Measurements from ENCODE around the gene KLHL22.
A peak's percentile ranks its signal among the peaks of the same experiment; 100 is the strongest.

The KLHL22 gene

GRCh38 chr22:20537983-20538382 lies 42.4 kb upstream of the KLHL22 start:
- H3K79me2 ChIP-seq (ENCODE audit: insufficient read depth, low read depth): peaks cover 17% of the 10 kb centered on the region

GRCh38 chr22:20537325-20537756 lies 41.7 kb upstream of the KLHL22 start:
- Histone ChIP-seq H4K20me1 (ENCODE audit: insufficient read depth) (no peaks in the 10 kb centered on the region), H3K9ac (no peak overlapping the region), H3K4me1 (ENCODE audit: low read depth, poor library complexity, severe bottlenecking) (peaks cover 20% of the 10 kb centered on the region), H3K79me2 (ENCODE audit: insufficient read depth, low read depth) (peaks cover 23% of the 10 kb centered on the region), H3K4me2 (no peak overlapping the region), H3K27ac (no peak overlapping the region), H3K36me3 (ENCODE audit: insufficient read depth) (peaks cover 7% of the 10 kb centered on the region), H3K27me3 (ENCODE audit: insufficient read depth, low read depth) (no peaks in the 10 kb centered on the region), H3K4me3 (IDR thresholded peaks at IDR 0.05; ENCODE audit: insufficient read depth, low read depth, low read length) (no peak overlapping the region), H2AFZ (ENCODE audit: low read depth) (no peak overlapping the region)
- no peak for TF ChIP-seq CTCF (conservative IDR thresholded peaks at IDR 0.05; ENCODE audit: low read depth, low read length)

More at GRCh38 chr22:20537983-20538382, 42.4 kb upstream of the KLHL22 start:
- H2AFZ ChIP-seq (ENCODE audit: low read depth): no peak overlapping the region
- no peak overlapping the region for H3K4me2 ChIP-seq
- H3K27ac ChIP-seq: no peak overlapping the region
- peaks cover 7% of the 10 kb centered on the region for H3K36me3 ChIP-seq (ENCODE audit: insufficient read depth)
- H4K20me1 ChIP-seq (ENCODE audit: insufficient read depth): no peaks in the 10 kb centered on the region
- H3K9ac ChIP-seq: no peak overlapping the region
- no peaks in the 10 kb centered on the region for H3K27me3 ChIP-seq (ENCODE audit: insufficient read depth, low read depth)
- H3K4me3 ChIP-seq (IDR thresholded peaks at IDR 0.05; ENCODE audit: insufficient read depth, low read depth, low read length): no peak overlapping the region
- peaks cover 14% of the 10 kb centered on the region for H3K4me1 ChIP-seq (ENCODE audit: low read depth, poor library complexity, severe bottlenecking)
- no peak for TF ChIP-seq CTCF (conservative IDR thresholded peaks at IDR 0.05; ENCODE audit: low read depth, low read length)

- H3K4me1 ChIP-seq (ENCODE audit: low read depth, poor library complexity, severe bottlenecking): peaks cover 21% of the 10 kb centered on the region
- no peak overlapping the region for H3K27ac ChIP-seq
- no peak overlapping the region for H3K4me2 ChIP-seq
- H3K79me2 ChIP-seq (ENCODE audit: insufficient read depth, low read depth): peaks cover 20% of the 10 kb centered on the region
- no peak overlapping the region for H2AFZ ChIP-seq (ENCODE audit: low read depth)
- H3K9ac ChIP-seq: no peak overlapping the region
- H3K27me3 ChIP-seq (ENCODE audit: insufficient read depth, low read depth): no peaks in the 10 kb centered on the region
- H3K36me3 ChIP-seq (ENCODE audit: insufficient read depth): peaks cover 7% of the 10 kb centered on the region
- H4K20me1 ChIP-seq (ENCODE audit: insufficient read depth): no peaks in the 10 kb centered on the region
- no peak for TF ChIP-seq CTCF (conservative IDR thresholded peaks at IDR 0.05; ENCODE audit: low read depth, low read length)
- no peak overlapping the region for H3K4me3 ChIP-seq (IDR thresholded peaks at IDR 0.05; ENCODE audit: insufficient read depth, low read depth, low read length)
Measured at GRCh38 chr22:20536590-20537324, 41.2 kb upstream of the KLHL22 start.

- no peak overlapping the region for H3K4me2 ChIP-seq
- peaks cover 27% of the 10 kb centered on the region for H3K4me1 ChIP-seq (ENCODE audit: low read depth, poor library complexity, severe bottlenecking)
- no peak overlapping the region for H3K4me3 ChIP-seq (IDR thresholded peaks at IDR 0.05; ENCODE audit: insufficient read depth, low read depth, low read length)
- H3K36me3 ChIP-seq (ENCODE audit: insufficient read depth): no peaks in the 10 kb centered on the region
- no peak overlapping the region for H2AFZ ChIP-seq (ENCODE audit: low read depth)
- H4K20me1 ChIP-seq (ENCODE audit: insufficient read depth): no peaks in the 10 kb centered on the region
- H3K27me3 ChIP-seq (ENCODE audit: insufficient read depth, low read depth): no peaks in the 10 kb centered on the region
- no peak for TF ChIP-seq CTCF (conservative IDR thresholded peaks at IDR 0.05; ENCODE audit: low read depth, low read length)
- peak overlapping the region; percentile 12; the same call in 1 of the 2 replicates for H3K27ac ChIP-seq
- H3K79me2 ChIP-seq (ENCODE audit: insufficient read depth, low read depth): peaks cover 46% of the 10 kb centered on the region
- H3K9ac ChIP-seq: no peak overlapping the region
Measured at GRCh38 chr22:20533879-20534265, 38.3 kb upstream of the KLHL22 start.

Data from KMS-11 (cell line).